Naive B cell (primary cell): ENCODE results near the gene PTPN4. TPM values are rescaled to one million over a fixed set of nuclear protein-coding genes. Genes with fewer than 3 reads are reported as not detected.

Experiments
- ATAC-seq, 2 donors: fragments of 150-1000 bp; cut with Tn5 transposase; 2 replicates each; pipeline ENCODE4 v1.10.0; 2021; ENCODE audit warnings: low read depth in 2 of 2, mild to moderate bottlenecking in 2 of 2, moderate library complexity in 2 of 2
- DNase-seq: peaks from one replicate; pipeline ENCODE4 v3.0.0; 2022
- H3K27ac Mint-ChIP-seq, 6 donors: one replicate each; pipeline ENCODE4 v1.8.0; 2020 to 2022; ENCODE audit warnings: mild to moderate bottlenecking in 6 of 6, mixed read lengths in 6 of 6, moderate library complexity in 5 of 6, inconsistent platforms in 2 of 6
- H3K27me3 Mint-ChIP-seq, 3 donors: one replicate each; pipeline ENCODE4 v1.8.0; 2021 to 2022; ENCODE audit warnings: mixed read lengths in 3 of 3, mild to moderate bottlenecking in 1 of 3
- H3K36me3 Mint-ChIP-seq, 2 donors: one replicate each; pipeline ENCODE4 v1.8.0; 2020 to 2022; ENCODE audit warnings: mixed read lengths in 2 of 2, inconsistent platforms in 1 of 2, mild to moderate bottlenecking in 1 of 2
- H3K4me1 Mint-ChIP-seq, 3 donors: one replicate each; pipeline ENCODE4 v1.8.0; 2020 to 2022; ENCODE audit warnings: mixed read lengths in 3 of 3, inconsistent platforms in 1 of 3, mild to moderate bottlenecking in 1 of 3, moderate library complexity in 1 of 3
- H3K4me3 Mint-ChIP-seq, 8 donors: one replicate each; pipeline ENCODE4 v1.8.0; 2020 to 2022; ENCODE audit warnings: mild to moderate bottlenecking in 8 of 8, mixed read lengths in 8 of 8, moderate library complexity in 8 of 8, inconsistent platforms in 2 of 8
- H3K9me3 Mint-ChIP-seq, 7 donors: one replicate each; pipeline ENCODE4 v1.8.0; 2020 to 2022; ENCODE audit warnings: mixed read lengths in 7 of 7, mild to moderate bottlenecking in 5 of 7, inconsistent platforms in 2 of 7, moderate library complexity in 1 of 7
- polyA plus RNA-seq, 6 donors: library from polyadenylated mRNA; unstranded; fragments of 300-500 nt; fragmentation: Illumina TruSeq; gene quantifications; one replicate each; pipeline ENCODE4 v1.2.3, GENCODE V29; 2021; ENCODE audit warnings: low read depth in 6 of 6

Gene PTPN4
- polyA plus RNA-seq, 6 donors from 2014 or later, result 6.6 to 30.3 (median 25.5) TPM

DNA sequence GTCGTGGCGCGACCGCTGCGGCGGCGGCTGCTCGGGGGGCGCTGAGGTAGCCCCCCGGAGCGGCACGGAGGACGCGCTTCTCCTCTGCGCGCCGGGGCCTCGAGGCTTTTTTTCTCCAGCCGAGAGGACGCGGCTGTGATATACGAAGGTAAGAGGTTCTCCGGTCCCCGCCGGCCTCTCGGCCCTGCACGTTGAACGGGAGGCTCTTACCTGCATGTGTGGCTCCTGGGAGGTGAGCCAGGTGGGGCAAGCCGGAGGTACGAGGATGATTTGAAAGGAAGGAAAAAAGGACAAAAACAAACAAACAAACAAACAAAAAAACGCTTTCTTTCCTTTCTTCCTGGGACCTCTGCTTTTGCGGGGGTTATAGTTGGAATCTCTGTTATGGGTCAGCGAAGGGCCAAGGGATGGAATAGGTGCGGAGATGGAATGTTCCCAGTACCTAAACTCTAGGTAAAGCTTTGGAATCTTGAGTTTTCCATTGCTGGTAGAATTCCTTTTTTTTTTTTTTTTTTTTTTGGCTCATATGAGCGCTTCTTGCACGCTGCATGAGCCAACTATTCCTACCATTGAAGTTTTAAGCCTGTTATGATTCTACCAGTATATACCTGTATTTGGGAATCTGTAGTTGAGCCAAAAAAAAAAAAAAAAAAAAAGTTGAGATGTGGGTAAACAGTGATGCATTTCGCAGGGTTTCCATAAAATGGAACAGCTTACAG, 674 bp downstream of the PTPN4 start:
- no peaks in the 10 kb centered on the region for H3K9me3 Mint-ChIP-seq
- peaks cover 28 to 42% (median 41%) of the 10 kb centered on the region in 3 donors for H3K4me1 Mint-ChIP-seq
- no peaks in the 10 kb centered on the region for H3K36me3 Mint-ChIP-seq
- H3K4me3 Mint-ChIP-seq, result peak overlapping the region; percentile 88 to 95 (median 92)
- H3K27me3 Mint-ChIP-seq, result no peaks in the 10 kb centered on the region
- H3K27ac Mint-ChIP-seq, result peak overlapping the region in 5 of 6 donors; percentile 9 to 92 (median 84)
- DNase-seq (no peak), ATAC-seq (peak in 1 of 2 donors; percentile 8)

DNA sequence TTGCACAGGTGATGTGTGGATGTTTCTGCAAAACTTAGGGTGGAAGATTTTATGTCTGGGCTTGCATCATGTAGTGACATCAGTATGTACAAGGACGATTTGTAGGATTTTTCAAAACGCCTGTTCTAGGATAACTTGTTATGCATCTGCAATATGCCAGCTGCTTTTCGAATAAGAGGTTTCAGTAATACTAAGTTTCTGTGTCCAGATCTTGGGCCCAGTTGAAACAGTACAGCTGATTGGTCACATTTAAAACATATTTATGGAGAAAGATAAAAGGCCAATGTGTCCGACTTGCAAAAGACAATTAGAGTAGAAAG, 1.2 kb downstream of the PTPN4 start:
- ATAC-seq (no peak), DNase-seq (no peak)
- peak overlapping the region in 4 of 6 donors; percentile 31 to 92 (median 73) for H3K27ac Mint-ChIP-seq
- H3K9me3 Mint-ChIP-seq, result no peaks in the 10 kb centered on the region
- H3K4me1 Mint-ChIP-seq, result peaks cover 33 to 46% (median 46%) of the 10 kb centered on the region in 3 donors
- no peaks in the 10 kb centered on the region for H3K27me3 Mint-ChIP-seq
- no peaks in the 10 kb centered on the region for H3K36me3 Mint-ChIP-seq
- peak overlapping the region; percentile 88 to 95 (median 92) for H3K4me3 Mint-ChIP-seq

DNA sequence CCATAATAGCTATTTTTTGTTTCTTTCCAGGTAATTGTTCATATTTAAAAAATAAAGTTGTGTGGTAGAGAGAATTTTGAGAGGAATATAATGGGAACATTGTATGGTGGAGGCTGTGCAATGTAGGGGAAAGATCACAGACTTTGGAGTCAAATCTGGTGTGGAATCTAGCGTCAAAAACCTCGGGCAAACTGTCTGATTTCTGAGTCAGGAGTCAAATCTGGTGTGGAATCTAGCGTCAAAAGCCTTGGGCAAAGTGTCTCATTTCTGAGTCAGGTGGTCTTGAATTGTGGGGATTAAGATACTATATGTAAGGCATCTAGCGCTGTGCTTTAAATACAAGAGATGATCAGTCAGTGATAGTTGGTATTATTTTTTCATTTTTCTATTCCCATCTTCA, 5.1 kb downstream of the PTPN4 start:
- no peaks in the 10 kb centered on the region for H3K9me3 Mint-ChIP-seq
- peak overlapping the region in 1 of 8 donors; percentile 41 for H3K4me3 Mint-ChIP-seq
- H3K36me3 Mint-ChIP-seq, result no peaks in the 10 kb centered on the region
- no peak for DNase-seq
- peaks cover 23 to 47% (median 39%) of the 10 kb centered on the region in 3 donors for H3K4me1 Mint-ChIP-seq
- no peak for ATAC-seq
- no peak overlapping the region for H3K27ac Mint-ChIP-seq
- no peaks in the 10 kb centered on the region for H3K27me3 Mint-ChIP-seq

DNA sequence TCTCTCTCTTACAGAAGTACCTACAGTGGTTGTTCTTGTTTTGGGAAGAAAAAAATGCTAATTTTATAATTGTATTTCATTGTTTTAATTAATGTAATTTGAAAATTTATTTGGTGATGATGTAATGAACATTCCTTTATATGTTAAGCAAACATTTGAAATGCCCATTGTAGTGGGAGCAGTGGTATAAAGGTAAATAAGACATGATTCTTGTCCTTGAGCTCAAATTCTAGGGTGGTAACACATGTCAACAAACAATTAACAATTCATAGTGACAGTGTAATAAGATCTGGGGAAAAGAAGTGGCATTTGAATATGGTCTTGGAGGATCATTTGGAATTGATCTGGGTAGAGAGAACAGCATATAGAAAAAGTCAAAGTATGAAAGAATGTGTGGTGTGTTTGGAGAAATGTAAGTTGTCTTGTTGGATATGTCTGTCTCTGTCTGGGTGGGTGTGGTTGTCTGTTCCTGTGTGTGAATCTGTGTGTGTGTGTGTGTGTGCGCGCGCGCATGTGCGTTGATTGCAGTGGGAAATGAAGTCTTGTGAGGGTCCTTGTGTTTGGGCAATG, 5.8 kb downstream of the PTPN4 start:
- Mint-ChIP-seq H3K27ac (peak overlapping the region in 1 of 6 donors; percentile 29), H3K27me3 (no peaks in the 10 kb centered on the region)

DNA sequence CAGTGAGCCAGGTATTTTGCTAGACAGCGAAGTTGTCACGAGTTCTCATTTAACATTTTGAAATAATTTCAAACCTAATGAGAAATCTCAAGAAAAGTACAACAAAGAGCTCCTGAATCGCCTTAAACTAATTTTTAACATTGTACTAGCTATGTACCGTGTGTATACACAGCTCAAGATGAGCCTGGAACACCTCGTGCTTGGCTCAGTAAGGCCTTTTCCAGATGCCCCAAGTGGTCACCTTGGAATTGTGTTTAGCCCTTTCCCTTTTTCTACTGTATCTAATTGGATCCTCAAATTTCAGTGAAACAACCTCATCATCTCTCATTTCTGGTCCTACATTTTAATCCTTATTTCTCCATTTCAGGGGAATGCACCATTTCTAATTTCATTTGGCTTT, 7.2 kb downstream of the PTPN4 start:
- Mint-ChIP-seq H3K27me3 (no peaks in the 10 kb centered on the region), H3K4me1 (peaks cover 23 to 43% (median 30%) of the 10 kb centered on the region in 3 donors), H3K4me3 (no peak overlapping the region), H3K36me3 (no peaks in the 10 kb centered on the region), H3K27ac (no peak overlapping the region), H3K9me3 (no peaks in the 10 kb centered on the region)
- ATAC-seq, result no peak
- no peak for DNase-seq

More for the DNA sequence above, 5.8 kb downstream of the PTPN4 start:
- no peaks in the 10 kb centered on the region for H3K36me3 Mint-ChIP-seq
- no peak for DNase-seq
- H3K4me3 Mint-ChIP-seq, result no peak overlapping the region
- H3K4me1 Mint-ChIP-seq, result peaks cover 23 to 43% (median 35%) of the 10 kb centered on the region in 3 donors
- no peaks in the 10 kb centered on the region for H3K9me3 Mint-ChIP-seq
- no peak for ATAC-seq

DNA sequence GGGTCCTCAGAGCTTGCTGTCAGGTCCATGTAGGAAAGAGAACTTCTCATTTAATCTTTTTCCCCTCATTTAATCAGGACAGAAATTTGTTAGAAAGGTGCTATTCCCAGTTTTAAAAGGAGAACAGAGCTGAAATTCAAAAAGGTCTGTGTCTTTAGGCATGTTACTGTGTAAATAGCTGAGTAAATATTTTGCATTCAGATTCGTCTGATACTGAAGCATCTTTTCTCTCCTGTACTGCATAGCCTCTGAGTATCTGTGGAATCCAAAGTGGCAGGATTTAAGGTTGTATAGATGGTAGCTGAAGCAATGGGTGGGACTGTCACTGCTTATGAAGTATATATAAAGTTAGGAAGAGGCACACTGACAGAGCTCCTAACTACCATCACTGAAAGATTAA, 9.0 kb downstream of the PTPN4 start:
- Mint-ChIP-seq H3K4me1 (peaks cover 19 to 31% (median 19%) of the 10 kb centered on the region in 3 donors), H3K27me3 (no peaks in the 10 kb centered on the region), H3K36me3 (no peaks in the 10 kb centered on the region), H3K4me3 (no peak overlapping the region), H3K9me3 (no peaks in the 10 kb centered on the region), H3K27ac (no peak overlapping the region)
- ATAC-seq (no peak), DNase-seq (no peak)

DNA sequence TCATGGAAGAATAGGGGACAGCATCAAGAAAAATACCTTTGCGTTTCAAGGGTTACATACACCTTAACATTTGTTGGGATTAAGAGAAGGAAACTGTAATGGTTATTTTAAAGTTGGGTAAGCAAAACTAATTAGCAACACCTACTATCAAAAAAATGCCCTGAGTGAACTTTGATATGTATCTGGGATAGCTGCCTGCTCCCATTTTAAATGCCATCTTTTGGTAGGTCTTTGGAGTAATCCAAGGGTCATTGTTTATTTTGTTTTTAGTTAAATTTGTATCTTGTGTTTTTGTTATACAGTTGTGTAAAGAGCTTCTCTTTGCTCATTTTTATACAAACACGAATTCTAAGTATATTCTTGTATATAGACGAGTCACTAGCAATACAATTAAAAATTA, 9.9 kb downstream of the PTPN4 start:
- ATAC-seq, result no peak
- DNase-seq, result no peak
- no peak overlapping the region for H3K4me3 Mint-ChIP-seq
- no peaks in the 10 kb centered on the region for H3K9me3 Mint-ChIP-seq
- no peaks in the 10 kb centered on the region for H3K27me3 Mint-ChIP-seq
- no peak overlapping the region for H3K27ac Mint-ChIP-seq
- H3K4me1 Mint-ChIP-seq, result peaks cover 14 to 27% (median 18%) of the 10 kb centered on the region in 3 donors
- H3K36me3 Mint-ChIP-seq, result no peaks in the 10 kb centered on the region

DNA sequence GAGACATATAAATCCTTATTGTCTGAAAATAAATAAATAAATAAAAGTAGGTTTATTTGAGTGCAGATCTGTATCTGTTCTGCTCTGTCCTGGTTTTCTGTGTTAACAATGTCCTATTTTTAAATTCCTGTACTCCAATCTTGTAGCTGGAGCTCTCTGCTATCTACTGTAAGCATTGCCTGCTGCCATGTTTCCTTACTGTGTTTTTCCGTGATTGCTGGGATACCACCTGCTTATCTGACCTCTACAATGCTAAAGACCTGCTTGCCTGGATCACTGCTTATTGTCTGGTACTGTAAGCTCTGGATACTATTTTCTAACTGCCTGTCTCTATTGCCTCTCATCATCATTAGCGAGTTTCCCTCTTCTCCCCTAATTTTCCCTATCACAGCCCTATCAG, 11.6 kb downstream of the PTPN4 start:
- H3K4me3 Mint-ChIP-seq, result no peak overlapping the region
- no peaks in the 10 kb centered on the region for H3K36me3 Mint-ChIP-seq
- no peaks in the 10 kb centered on the region for H3K9me3 Mint-ChIP-seq
- DNase-seq (no peak), ATAC-seq (no peak)
- peaks cover 7 to 17% (median 13%) of the 10 kb centered on the region in 3 donors for H3K4me1 Mint-ChIP-seq
- H3K27me3 Mint-ChIP-seq, result no peaks in the 10 kb centered on the region
- peak overlapping the region in 1 of 6 donors; percentile 21 for H3K27ac Mint-ChIP-seq

DNA sequence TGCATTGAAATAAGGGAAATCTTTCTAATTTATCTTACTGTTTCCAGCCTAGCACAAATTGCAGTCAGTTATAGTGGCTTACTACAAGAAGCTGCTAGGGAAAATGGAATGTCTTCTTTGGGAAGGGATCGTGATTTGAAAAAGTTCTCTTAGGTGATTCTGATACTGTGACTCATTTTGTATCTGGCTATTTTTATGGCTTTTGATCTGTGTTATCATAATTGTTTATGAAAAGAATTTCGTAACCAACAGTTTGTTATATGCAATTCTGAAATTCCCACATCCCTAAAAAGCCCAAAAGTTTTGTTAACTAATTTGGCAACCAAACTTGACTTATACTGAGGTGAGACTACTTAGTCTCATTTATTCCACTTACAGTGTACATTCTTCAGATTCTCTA, 12.4 kb downstream of the PTPN4 start:
- H3K4me1 Mint-ChIP-seq, result peaks cover 10 to 20% (median 18%) of the 10 kb centered on the region in 3 donors

DNA sequence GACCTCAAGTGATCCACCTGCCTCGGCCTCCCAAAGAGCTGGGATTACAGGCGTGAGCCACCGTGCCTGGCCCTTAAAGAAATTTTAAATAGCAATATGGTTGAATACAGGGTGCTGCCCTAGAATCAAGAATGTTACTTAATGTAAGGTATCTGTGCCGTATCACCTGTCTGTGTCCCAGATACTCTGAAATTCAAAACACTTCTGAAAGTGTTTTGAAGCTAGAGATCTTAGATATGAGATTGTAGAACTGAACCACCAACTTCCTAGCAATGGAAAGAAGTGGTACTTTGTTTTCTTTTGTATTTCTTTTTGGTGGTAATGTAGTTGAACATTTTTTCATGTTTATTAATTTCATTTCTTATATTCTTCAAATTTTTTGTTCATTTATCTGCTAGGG, 13.0 kb downstream of the PTPN4 start:
- no peak for ATAC-seq
- Mint-ChIP-seq H3K4me1 (peaks cover 10 to 24% (median 19%) of the 10 kb centered on the region in 3 donors), H3K27ac (peak overlapping the region in 2 of 6 donors; percentile 30 to 48), H3K9me3 (peaks cover 0 to 2% (median 0%) of the 10 kb centered on the region in 7 donors), H3K27me3 (no peaks in the 10 kb centered on the region), H3K36me3 (no peaks in the 10 kb centered on the region), H3K4me3 (no peak overlapping the region)
- DNase-seq, result no peak

More for the DNA sequence above, 12.4 kb downstream of the PTPN4 start:
- ATAC-seq (no peak), DNase-seq (no peak)
- Mint-ChIP-seq H3K36me3 (no peaks in the 10 kb centered on the region), H3K4me3 (no peak overlapping the region), H3K27me3 (no peaks in the 10 kb centered on the region), H3K9me3 (peaks cover 0 to 2% (median 0%) of the 10 kb centered on the region in 7 donors), H3K27ac (no peak overlapping the region)

DNA sequence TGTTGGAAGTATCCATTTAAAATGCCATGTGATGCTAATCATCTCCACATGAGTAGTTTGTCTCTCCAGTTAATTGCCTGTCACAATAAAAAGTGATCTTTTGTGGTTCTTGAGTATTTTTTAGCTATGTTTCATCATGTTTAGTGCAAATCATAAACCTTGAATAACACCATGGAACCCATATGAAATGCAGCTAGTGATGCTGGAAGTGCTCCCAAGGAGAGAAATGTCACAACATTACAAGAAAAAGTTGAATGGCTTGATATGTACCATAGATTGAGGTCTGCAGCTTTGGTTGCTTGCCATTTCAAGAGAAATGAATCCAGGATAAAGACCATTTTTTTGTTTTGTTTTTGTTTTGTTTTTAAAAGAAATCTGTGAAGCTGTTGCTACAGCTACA, 14.3 kb downstream of the PTPN4 start:
- peaks cover 0 to 2% (median 0%) of the 10 kb centered on the region in 7 donors for H3K9me3 Mint-ChIP-seq
- H3K36me3 Mint-ChIP-seq, result no peaks in the 10 kb centered on the region
- H3K27ac Mint-ChIP-seq, result peak overlapping the region in 1 of 6 donors; percentile 73
- ATAC-seq (no peak), DNase-seq (no peak)
- H3K4me3 Mint-ChIP-seq, result no peak overlapping the region
- H3K27me3 Mint-ChIP-seq, result no peaks in the 10 kb centered on the region
- H3K4me1 Mint-ChIP-seq, result peaks cover 15 to 24% (median 19%) of the 10 kb centered on the region in 3 donors

DNA sequence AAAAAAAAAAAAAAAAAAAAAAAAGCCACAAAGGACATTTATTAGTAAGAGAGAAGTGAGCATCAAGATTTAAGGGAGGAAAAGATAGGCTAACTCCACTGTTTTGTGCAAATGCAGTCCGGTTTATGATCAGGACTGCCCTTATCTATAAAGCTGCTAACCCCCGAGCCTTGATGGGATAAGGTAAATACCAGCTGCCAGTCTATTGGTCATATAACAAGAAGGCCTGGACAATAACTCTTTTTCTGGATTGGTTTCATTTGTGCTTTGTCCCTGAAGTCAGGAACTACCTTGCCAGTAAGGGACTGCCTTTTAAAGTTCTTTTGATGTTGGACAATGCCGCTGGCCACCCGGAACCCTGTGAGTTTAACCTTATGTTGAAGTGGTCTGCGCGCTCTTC, 15.4 kb downstream of the PTPN4 start:
- H3K4me3 Mint-ChIP-seq, result no peak overlapping the region
- H3K9me3 Mint-ChIP-seq, result peaks cover 0 to 2% (median 0%) of the 10 kb centered on the region in 7 donors
- DNase-seq (no peak), ATAC-seq (no peak)
- no peak overlapping the region for H3K27ac Mint-ChIP-seq
- no peaks in the 10 kb centered on the region for H3K27me3 Mint-ChIP-seq
- H3K4me1 Mint-ChIP-seq, result peaks cover 17 to 28% (median 20%) of the 10 kb centered on the region in 3 donors
- H3K36me3 Mint-ChIP-seq, result no peaks in the 10 kb centered on the region

DNA sequence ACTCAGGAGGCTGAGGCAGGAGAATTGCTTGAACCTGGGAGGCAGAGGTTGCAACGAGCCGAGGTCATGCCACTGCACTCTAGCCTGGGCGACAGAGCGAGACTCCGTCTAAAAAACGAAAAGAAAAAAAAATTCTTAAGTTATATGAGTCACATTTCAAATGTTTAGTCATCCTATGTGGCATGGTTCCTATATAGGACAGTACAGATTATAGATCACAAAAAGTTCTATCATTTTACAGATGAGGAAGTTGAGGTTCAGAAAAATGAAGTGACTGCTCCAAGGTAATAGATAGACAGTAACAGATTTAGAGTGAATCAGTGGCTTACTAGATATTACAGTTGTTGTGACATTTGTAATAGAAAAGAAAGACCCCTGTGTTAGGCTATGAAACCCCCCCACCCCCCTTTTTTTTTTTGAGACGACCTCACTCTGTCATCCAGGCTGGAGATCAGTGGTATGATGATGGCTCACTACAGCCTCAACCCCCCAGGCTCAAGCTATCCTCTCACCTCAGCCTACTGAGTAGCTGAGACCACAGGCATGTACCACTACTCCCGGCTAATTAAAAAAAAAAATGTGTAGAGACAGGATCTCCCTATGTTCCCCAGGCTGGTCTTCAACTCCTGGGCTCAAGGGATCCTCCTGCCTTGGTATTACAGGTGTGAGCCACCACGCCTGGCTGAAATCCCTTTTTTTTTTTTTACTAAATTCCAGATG, 22.7 kb downstream of the PTPN4 start:
- no peaks in the 10 kb centered on the region for H3K27me3 Mint-ChIP-seq
- no peak for ATAC-seq
- H3K27ac Mint-ChIP-seq, result peak overlapping the region in 1 of 6 donors; percentile 59

More for the DNA sequence above, 22.7 kb downstream of the PTPN4 start:
- Mint-ChIP-seq H3K9me3 (no peaks in the 10 kb centered on the region), H3K36me3 (no peaks in the 10 kb centered on the region), H3K4me1 (peaks cover 22 to 38% (median 24%) of the 10 kb centered on the region in 3 donors), H3K4me3 (no peak overlapping the region)
- DNase-seq, result no peak
